HepG2 (cell line): ENCODE results near the gene APBA3. TPM values are rescaled to one million over a fixed set of nuclear protein-coding genes. Genes with fewer than 3 reads are reported as not detected.

Experiments
- ATF7 ChIP-seq, 2 experiments: fragments of 450-650 bp in 1 of 2; sonication (generic) in 1 of 2; formaldehyde crosslinking in 1 of 2; IDR thresholded peaks; 2 replicates each; pipeline versions ENCODE4 v1.4.0 to v1.6.1; 2016 to 2020; ENCODE audit warnings: antibody characterized with exemption in 1 of 2, mild to moderate bottlenecking in 1 of 2, missing genetic modification reagents in 1 of 2
- CEBPG ChIP-seq: IDR thresholded peaks from 2 replicates; pipeline ENCODE4 v1.6.1; 2016
- E2F5 ChIP-seq: sonication (generic); formaldehyde crosslinking; conservative IDR thresholded peaks from 2 replicates; pipeline ENCODE4 v1.4.0; 2020; ENCODE audit warnings: missing genetic modification reagents
- EEA1 ChIP-seq: sonication (generic); formaldehyde crosslinking; IDR thresholded peaks from 2 replicates; pipeline ENCODE4 v1.5.1; 2020; ENCODE audit warnings: mild to moderate bottlenecking, missing genetic modification reagents, borderline replicate concordance
- NFE2L2 ChIP-seq: fragments of 150-350 bp; IDR thresholded peaks from 2 replicates; pipeline ENCODE4 v1.6.1; 2014; ENCODE audit warnings: low read length
- NR2C2 ChIP-seq: sonication (generic); formaldehyde crosslinking; IDR thresholded peaks from 2 replicates; pipeline ENCODE4 v1.4.0; 2020; ENCODE audit warnings: missing genetic modification reagents, mild to moderate bottlenecking, moderate library complexity, borderline replicate concordance
- PBX2 ChIP-seq: IDR thresholded peaks from 2 replicates; pipeline ENCODE4 v1.6.1; 2016; ENCODE audit warnings: control low read depth
- PHB2 ChIP-seq: fragments of 450-650 bp; IDR thresholded peaks from 2 replicates; pipeline ENCODE4 v1.6.1; 2018; ENCODE audit not compliant: partially characterized antibody
- SNAPC2 ChIP-seq: sonication (generic); formaldehyde crosslinking; IDR thresholded peaks from 2 replicates; pipeline ENCODE4 v1.8.1; 2022; ENCODE audit warnings: mild to moderate bottlenecking, missing genetic modification reagents
- STAG1 ChIP-seq: sonication (generic); formaldehyde crosslinking; IDR thresholded peaks from 2 replicates; pipeline ENCODE4 v1.4.0; 2020; ENCODE audit warnings: missing genetic modification reagents
- TERF1 ChIP-seq: sonication (generic); formaldehyde crosslinking; IDR thresholded peaks from 2 replicates; pipeline ENCODE4 v1.8.0; 2022; ENCODE audit warnings: mild to moderate bottlenecking, missing genetic modification reagents, moderate library complexity
- TFE3 ChIP-seq: IDR thresholded peaks from 2 replicates; pipeline ENCODE4 v1.6.1; 2016
- ZNF17 ChIP-seq: sonication (generic); formaldehyde crosslinking; IDR thresholded peaks from 2 replicates; pipeline ENCODE4 v1.5.0; 2020; ENCODE audit warnings: mild to moderate bottlenecking, missing genetic modification reagents
- ZNF20 ChIP-seq: sonication (generic); formaldehyde crosslinking; IDR thresholded peaks from 2 replicates; pipeline ENCODE4 v1.4.0; 2020; ENCODE audit warnings: mild to moderate bottlenecking, moderate library complexity, missing genetic modification reagents
- ZNF263 ChIP-seq: sonication (generic); formaldehyde crosslinking; IDR thresholded peaks from 2 replicates; pipeline ENCODE4 v1.4.0; 2020; ENCODE audit warnings: missing genetic modification reagents
- ZNF33B ChIP-seq: sonication (generic); formaldehyde crosslinking; IDR thresholded peaks from 2 replicates; pipeline ENCODE4 v1.5.1; 2020; ENCODE audit warnings: mild to moderate bottlenecking, missing genetic modification reagents
- ZNF501 ChIP-seq: sonication (generic); formaldehyde crosslinking; IDR thresholded peaks from 2 replicates; pipeline ENCODE4 v1.5.1; 2020; ENCODE audit warnings: mild to moderate bottlenecking, moderate library complexity, missing genetic modification reagents
- ZNF713 ChIP-seq: sonication (generic); formaldehyde crosslinking; IDR thresholded peaks from 2 replicates; pipeline ENCODE4 v1.4.0; 2020; ENCODE audit warnings: mild to moderate bottlenecking, missing genetic modification reagents
- ZNF720 ChIP-seq: sonication (generic); formaldehyde crosslinking; IDR thresholded peaks from 2 replicates; pipeline ENCODE4 v1.4.0; 2020; ENCODE audit warnings: missing genetic modification reagents
- ZNF724P ChIP-seq: sonication (generic); formaldehyde crosslinking; IDR thresholded peaks from 2 replicates; pipeline ENCODE4 v1.8.0; 2022; ENCODE audit warnings: missing genetic modification reagents, borderline replicate concordance
- ZNF770 ChIP-seq: sonication (generic); formaldehyde crosslinking; IDR thresholded peaks from 2 replicates; pipeline ENCODE4 v1.5.0; 2020; ENCODE audit warnings: mild to moderate bottlenecking, missing genetic modification reagents
- ZNF777 ChIP-seq: sonication (generic); formaldehyde crosslinking; IDR thresholded peaks from 2 replicates; pipeline ENCODE4 v1.4.0; 2020; ENCODE audit warnings: missing genetic modification reagents
- ZZZ3 ChIP-seq: sonication (generic); formaldehyde crosslinking; IDR thresholded peaks from 2 replicates; pipeline ENCODE4 v1.4.0; 2020; ENCODE audit warnings: missing genetic modification reagents, mild to moderate bottlenecking, borderline replicate concordance
- polyA plus RNA-seq, 8 experiments: library from polyadenylated mRNA; depleted of rRNA in 3 of 8; stranded (reverse) in 7 of 8; unstranded in 1 of 8; fragments of >200 nt; fragmentation: Illumina TruSeq in 4 of 8; extraction: Trizol in 4 of 8; gene quantifications; 2 replicates each; pipeline versions ENCODE4 v1.2.1 to v1.2.3, GENCODE V29; 2011 to 2016; ENCODE audit warnings: low read depth in 4 of 8, missing spikeins in 1 of 8, mixed read lengths in 1 of 8; ENCODE audit not compliant: insufficient read depth in 1 of 8
- total RNA-seq, 5 experiments: library from RNA; depleted of rRNA; stranded (reverse); fragments of >200 nt; fragmentation: Illumina TruSeq; extraction: Trizol; gene quantifications; 2 replicates each; pipeline ENCODE4 v1.2.3, GENCODE V29; 2016; ENCODE audit warnings: low read depth in 1 of 5

Gene APBA3
- total and polyA plus RNA-seq, 2 of the 13 experiments (the other 11 are each of a cell fraction or from before 2014, with no cell fraction given) = 14.2 to 14.3 TPM

GRCh38 chr19:3762501-3763459, 1.3 kb upstream of the APBA3 start, which contains the start of gene MRPL54 (continued):
- no peak for TF ChIP-seq ZNF17 (CRISPR knock-in tag)
- no peak for TF ChIP-seq PBX2 (CRISPR knock-in tag)
- no peak for TF ChIP-seq PHB2
- no peak for TF ChIP-seq ZNF713 (CRISPR knock-in tag)
- TF ChIP-seq TFE3 = no peak; the same call in 1 of the 2 replicates
- TF ChIP-seq ZNF770 (CRISPR knock-in tag) = peak; percentile 17; the same call in 1 of the 2 replicates
- no peak for TF ChIP-seq NFE2L2
- no peak for TF ChIP-seq ZNF777
- TF ChIP-seq NR2C2 = peak; percentile 22; the same call in 1 of the 2 replicates
- no peak for TF ChIP-seq E2F5 (CRISPR knock-in tag)
- no peak for TF ChIP-seq STAG1 (CRISPR knock-in tag)
- TF ChIP-seq ZNF501 (CRISPR knock-in tag) = peak; percentile 85
- no peak for TF ChIP-seq ZNF720 (CRISPR knock-in tag)
- no peak for TF ChIP-seq TERF1 (CRISPR knock-in tag)
- no peak for TF ChIP-seq ZZZ3
- no peak for TF ChIP-seq SNAPC2
- TF ChIP-seq ZNF263 (CRISPR knock-in tag) = no peak
- TF ChIP-seq CEBPG = peak; percentile 59; the same call in 1 of the 2 replicates
- no peak for TF ChIP-seq EEA1 (CRISPR knock-in tag)
- peak; percentile 70 for TF ChIP-seq ATF7 (IDR thresholded peaks at IDR 0.05)
- 0 out of 2 replicates have a peak, but pooled peaks have one; percentile 58 for TF ChIP-seq ATF7 (CRISPR knock-in tag; IDR thresholded peaks at IDR 0.05)
- 0 out of 2 replicates have a peak, but pooled peaks have one; percentile 40 for TF ChIP-seq ZNF33B (CRISPR knock-in tag)
- no peak for TF ChIP-seq ZNF20
- TF ChIP-seq ZNF724P (CRISPR knock-in tag) = no peak
